ENCODE results near the gene CDK19. TPM values are rescaled to one million over a fixed set of nuclear protein-coding genes. Genes with fewer than 3 reads are reported as not detected.

The CDK19 gene
- total and polyA plus RNA-seq, 2 of the 13 experiments (the other 11 are each of a cell fraction or from before 2014, with no cell fraction given): 13.4 to 27.0 TPM

- TF ChIP-seq STAT6 (CRISPR knock-in tag; IDR thresholded peaks at IDR 0.05; ENCODE audit: borderline replicate concordance) (0 out of 2 replicates have a peak, but pooled peaks have one; percentile 29), TBX3 (IDR thresholded peaks at IDR 0.05; ENCODE audit: borderline replicate concordance) (peak; percentile 96), MYC (CRISPR knock-in tag; IDR thresholded peaks at IDR 0.05; ENCODE audit: borderline replicate concordance) (no peak), ZNF7 (CRISPR knock-in tag; IDR thresholded peaks at IDR 0.05) (no peak), ZNF225 (CRISPR knock-in tag; IDR thresholded peaks at IDR 0.05) (no peak), NFATC3 (CRISPR knock-in tag; IDR thresholded peaks at IDR 0.05) (no peak), JUND (CRISPR knock-in tag; IDR thresholded peaks at IDR 0.05) (0 out of 2 replicates have a peak, but pooled peaks have one; percentile 43), POLR2AphosphoS2 (IDR thresholded peaks at IDR 0.05; ENCODE audit: low read depth, low read length) (no peak), ZNF614 (CRISPR knock-in tag; IDR thresholded peaks at IDR 0.05; ENCODE audit: borderline replicate concordance) (peak; percentile 66; the same call in 1 of the 2 replicates), NRL (CRISPR knock-in tag; IDR thresholded peaks at IDR 0.05; ENCODE audit: borderline replicate concordance) (no peak), NR2C2 (CRISPR knock-in tag; IDR thresholded peaks at IDR 0.05; ENCODE audit: borderline replicate concordance) (peak; percentile 48; the same call in 1 of the 2 replicates), BRCA1 (CRISPR knock-in tag; IDR thresholded peaks at IDR 0.05) (no peak), ZNF34 (CRISPR knock-in tag; IDR thresholded peaks at IDR 0.05; ENCODE audit: borderline replicate concordance) (no peak), PAXIP1 (CRISPR knock-in tag; conservative IDR thresholded peaks at IDR 0.05) (peak; percentile 93), NKX3-1 (CRISPR knock-in tag; IDR thresholded peaks at IDR 0.05) (peak; percentile 62; the same call in 1 of the 2 replicates), MXD4 (CRISPR knock-in tag; IDR thresholded peaks at IDR 0.05) (0 out of 2 replicates have a peak, but pooled peaks have one; percentile 36), ZMYM3 (CRISPR knock-in tag; IDR thresholded peaks at IDR 0.05) (no peak), TGIF2 (CRISPR knock-in tag; IDR thresholded peaks at IDR 0.05) (peak; percentile 86), HCFC1 (IDR thresholded peaks at IDR 0.05; ENCODE audit: low read depth, low read length) (no peak), IRF1 (CRISPR knock-in tag; IDR thresholded peaks at IDR 0.05; ENCODE audit: low read depth) (no peak), DNMT3B (CRISPR knock-in tag; conservative IDR thresholded peaks at IDR 0.05) (peak; percentile 90; the same call in 1 of the 2 replicates), PCBP1 (IDR thresholded peaks at IDR 0.05; ENCODE audit: borderline replicate concordance, low read depth, low read length) (no peak)
These were observed 111.2 kb downstream of the CDK19 start (continued) for GRCh38 chr6:110703906-110704594.

All from HepG2 (cell line).